ENCODE measurements around the gene IPPK. TPM values are rescaled to one million over a fixed set of nuclear protein-coding genes. Genes with fewer than 3 reads are reported as not detected.

IPPK gene
- total and polyA plus RNA-seq, 2 of the 4 experiments (the other 2 are of a cell fraction) = 25.1 to 26.8 TPM

DNA sequence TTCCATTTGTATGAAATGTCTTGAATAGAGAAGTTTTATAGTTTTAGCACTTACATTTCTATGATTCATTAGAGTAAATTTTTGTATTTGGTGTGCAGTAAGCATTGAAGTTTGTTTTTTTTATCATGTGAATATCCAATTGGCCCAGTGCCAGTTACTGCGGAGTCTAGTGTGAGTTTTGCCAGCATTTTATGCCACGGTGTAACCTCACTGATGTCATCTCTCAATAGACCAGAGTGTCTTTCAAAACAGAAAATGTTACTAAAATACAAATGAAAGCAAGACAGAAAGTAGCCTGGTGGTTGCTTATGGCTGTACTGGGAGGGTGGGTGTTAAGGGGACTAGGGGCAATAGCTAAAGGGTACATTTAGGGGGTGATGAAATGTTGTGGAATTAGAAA, 62.8 kb downstream of the IPPK start:
- Histone ChIP-seq H3K9me3 (ENCODE audit: control insufficient read depth, insufficient read depth, low read length) (no peaks in the 10 kb centered on the region; the same call in 1 of the 2 replicates), H3K9ac (ENCODE audit: low read depth, low read length) (no peak overlapping the region), H3K18ac (ENCODE audit: low read depth, low read length) (no peak overlapping the region), H3K4me2 (ENCODE audit: low read depth, low read length) (peak overlapping the region; percentile 39; the same call in 1 of the 2 replicates), H3K23ac (ENCODE audit: low read depth, low read length) (no peak overlapping the region), H2BK20ac (ENCODE audit: low read depth, low read length) (no peak overlapping the region), H4K5ac (ENCODE audit: low read depth, low read length) (no peak overlapping the region), H3K4me1 (ENCODE audit: control insufficient read depth, insufficient read depth, low read length) (peaks cover 3% of the 10 kb centered on the region), H2AFZ (replicated peaks; ENCODE audit: low read length, poor library complexity) (no peak overlapping the region), H3K27me3 (ENCODE audit: control insufficient read depth, insufficient read depth, low read length) (no peaks in the 10 kb centered on the region), H4K8ac (ENCODE audit: low read depth in 2 of 2, low read length in 2 of 2) (no peak overlapping the region), H3K56ac (ENCODE audit: extremely low read depth, insufficient read depth, low read length) (no peak overlapping the region), H3K36me3 (ENCODE audit: control insufficient read depth, insufficient read depth, low read length) (peaks cover 5% of the 10 kb centered on the region), H3K27ac (ENCODE audit: insufficient read depth, low read length) (no peak overlapping the region), H4K20me1 (ENCODE audit: insufficient read depth, low read length) (no peaks in the 10 kb centered on the region), H3K4me3 (ENCODE audit: insufficient read depth, low read depth, low read length) (no peak overlapping the region), H2BK5ac (ENCODE audit: low read depth, low read length, poor library complexity, severe bottlenecking) (no peak overlapping the region), H3K9me1 (ENCODE audit: insufficient read depth, low read length) (peaks cover 9% of the 10 kb centered on the region), H2AK5ac (ENCODE audit: low read depth, low read length) (no peak overlapping the region), H2BK15ac (ENCODE audit: low read depth, low read length) (no peak overlapping the region), H3K79me1 (ENCODE audit: low read depth in 1 of 2, low read length in 2 of 2) (no peaks in the 10 kb centered on the region), H3K4ac (ENCODE audit: low read depth, low read length) (no peak overlapping the region), H2AK9ac (replicated peaks; ENCODE audit: low read depth, low read length, poor library complexity) (no peak overlapping the region), H4K91ac (ENCODE audit: insufficient read depth, low read depth, low read length) (no peak overlapping the region), H3K14ac (replicated peaks; ENCODE audit: low read depth, low read length) (no peak overlapping the region), H2BK120ac (ENCODE audit: low read depth, low read length) (no peak overlapping the region)
- WGBS, 2 experiments (ENCODE audit: extremely low coverage in 2 of 2, insufficient read length in 1 of 2) = no CpG with 5 or more reads among the region's 2 CpGs
- intact Hi-C loops (cut with micrococcal nuclease) (no loop called here), dilution Hi-C loops (cut with HindIII; ENCODE audit: low sequenced_read_pairs, unreplicated experiment) (no loop called here), in situ Hi-C loops (cut with MboI; ENCODE audit: low sequenced_read_pairs) (no loop called here)
- peak; percentile 57 for DNase-seq
- ChIA-PET POLR2A (ENCODE audit: unreplicated experiment) (no interaction called here), CTCF (no interaction called here)
- ATAC-seq (ENCODE audit: low read depth) = no peak
- TF ChIP-seq MXI1 (IDR thresholded peaks at IDR 0.05; ENCODE audit: borderline replicate concordance, low read depth, low read length) (no peak), CEBPB (IDR thresholded peaks at IDR 0.05; ENCODE audit: low read depth, low read length) (no peak), MAZ (IDR thresholded peaks at IDR 0.05; ENCODE audit: borderline replicate concordance, low read depth, low read length) (no peak), RFX5 (IDR thresholded peaks at IDR 0.05; ENCODE audit: low read depth, low read length) (no peak), POLR2A (IDR thresholded peaks at IDR 0.05; ENCODE audit: low read depth, low read length) (no peak), BHLHE40 (IDR thresholded peaks at IDR 0.05; ENCODE audit: low read depth, low read length) (no peak), NFE2L2 (IDR thresholded peaks at IDR 0.05; ENCODE audit: low read depth, low read length) (no peak), RAD21 (IDR thresholded peaks at IDR 0.05; ENCODE audit: low read length) (no peak), SMC3 (IDR thresholded peaks at IDR 0.05; ENCODE audit: low read depth, low read length) (no peak), FOS (IDR thresholded peaks at IDR 0.05; ENCODE audit: low read depth, low read length) (no peak), RCOR1 (IDR thresholded peaks at IDR 0.05; ENCODE audit: insufficient replicate concordance, low read length) (no peak), MAFK (IDR thresholded peaks at IDR 0.05; ENCODE audit: low read depth, low read length) (no peak), CHD1 (IDR thresholded peaks at IDR 0.05; ENCODE audit: low read depth, low read length) (no peak)
- TF ChIP-seq, protein P1, sequence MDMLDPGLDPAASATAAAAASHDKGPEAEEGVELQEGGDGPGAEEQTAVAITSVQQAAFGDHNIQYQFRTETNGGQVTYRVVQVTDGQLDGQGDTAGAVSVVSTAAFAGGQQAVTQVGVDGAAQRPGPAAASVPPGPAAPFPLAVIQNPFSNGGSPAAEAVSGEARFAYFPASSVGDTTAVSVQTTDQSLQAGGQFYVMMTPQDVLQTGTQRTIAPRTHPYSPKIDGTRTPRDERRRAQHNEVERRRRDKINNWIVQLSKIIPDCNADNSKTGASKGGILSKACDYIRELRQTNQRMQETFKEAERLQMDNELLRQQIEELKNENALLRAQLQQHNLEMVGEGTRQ (IDR thresholded peaks at IDR 0.05; ENCODE audit: low read depth, low read length) = no peak
- TF ChIP-seq, protein P2, sequence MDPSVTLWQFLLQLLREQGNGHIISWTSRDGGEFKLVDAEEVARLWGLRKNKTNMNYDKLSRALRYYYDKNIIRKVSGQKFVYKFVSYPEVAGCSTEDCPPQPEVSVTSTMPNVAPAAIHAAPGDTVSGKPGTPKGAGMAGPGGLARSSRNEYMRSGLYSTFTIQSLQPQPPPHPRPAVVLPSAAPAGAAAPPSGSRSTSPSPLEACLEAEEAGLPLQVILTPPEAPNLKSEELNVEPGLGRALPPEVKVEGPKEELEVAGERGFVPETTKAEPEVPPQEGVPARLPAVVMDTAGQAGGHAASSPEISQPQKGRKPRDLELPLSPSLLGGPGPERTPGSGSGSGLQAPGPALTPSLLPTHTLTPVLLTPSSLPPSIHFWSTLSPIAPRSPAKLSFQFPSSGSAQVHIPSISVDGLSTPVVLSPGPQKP (IDR thresholded peaks at IDR 0.05; ENCODE audit: borderline replicate concordance, low read depth, low read length) = no peak
- TF ChIP-seq, protein P3, sequence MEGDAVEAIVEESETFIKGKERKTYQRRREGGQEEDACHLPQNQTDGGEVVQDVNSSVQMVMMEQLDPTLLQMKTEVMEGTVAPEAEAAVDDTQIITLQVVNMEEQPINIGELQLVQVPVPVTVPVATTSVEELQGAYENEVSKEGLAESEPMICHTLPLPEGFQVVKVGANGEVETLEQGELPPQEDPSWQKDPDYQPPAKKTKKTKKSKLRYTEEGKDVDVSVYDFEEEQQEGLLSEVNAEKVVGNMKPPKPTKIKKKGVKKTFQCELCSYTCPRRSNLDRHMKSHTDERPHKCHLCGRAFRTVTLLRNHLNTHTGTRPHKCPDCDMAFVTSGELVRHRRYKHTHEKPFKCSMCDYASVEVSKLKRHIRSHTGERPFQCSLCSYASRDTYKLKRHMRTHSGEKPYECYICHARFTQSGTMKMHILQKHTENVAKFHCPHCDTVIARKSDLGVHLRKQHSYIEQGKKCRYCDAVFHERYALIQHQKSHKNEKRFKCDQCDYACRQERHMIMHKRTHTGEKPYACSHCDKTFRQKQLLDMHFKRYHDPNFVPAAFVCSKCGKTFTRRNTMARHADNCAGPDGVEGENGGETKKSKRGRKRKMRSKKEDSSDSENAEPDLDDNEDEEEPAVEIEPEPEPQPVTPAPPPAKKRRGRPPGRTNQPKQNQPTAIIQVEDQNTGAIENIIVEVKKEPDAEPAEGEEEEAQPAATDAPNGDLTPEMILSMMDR (conservative IDR thresholded peaks at IDR 0.05; ENCODE audit: low read depth, low read length) = no peak
- BruUV-seq (replicated peaks) = no TSS peak
